SK-N-SH (cell line): Measurements from ENCODE around the gene LRRC8C. TPM values are rescaled to one million over a fixed set of nuclear protein-coding genes. Genes with fewer than 3 reads are reported as not detected.

ENCODE experiments used
- CTCF ChIA-PET: fragments of 300-600, 350-600 bp; formaldehyde crosslinking; extraction: SDS; loops from one replicate; lab custom pipeline; 2021; lab: Yijun Ruan, JAX
- POLR2A ChIA-PET: fragments of 350-600 bp; sonication (Branson Sonifier 250); formaldehyde crosslinking; extraction: SDS; loops from one replicate; lab custom pipeline; 2020; ENCODE audit warnings: antibody characterized with exemption, inconsistent platforms; lab: Yijun Ruan, JAX
- DNase-seq: peaks from one replicate; pipeline ENCODE4 v3.0.0; 2012
- H2AFZ ChIP-seq: fragments of 200-600 bp; sonication (generic); 2 replicates; pipeline ENCODE4 v1.8.1; 2016; ENCODE audit warnings: antibody characterized with exemption, mild to moderate bottlenecking, low read depth
- H3F3A ChIP-seq: fragments of 200-600 bp; sonication (generic); replicated peaks from 2 replicates; pipeline ENCODE3; 2016; ENCODE audit warnings: antibody characterized with exemption, mild to moderate bottlenecking; ENCODE audit not compliant: insufficient read depth
- H3K27ac ChIP-seq, 2 experiments: fragments of 200-500 bp in 1 of 2; fragments of 200-600 bp in 1 of 2; sonication (Bioruptor generic) in 1 of 2; sonication (generic), shearing (Covaris generic) in 1 of 2; 2 replicates each; pipeline versions ENCODE4 v1.5.1 to v1.6.1; 2014 to 2016; ENCODE audit warnings: low read depth in 2 of 2, inconsistent platforms in 1 of 2, low read length in 1 of 2, mild to moderate bottlenecking in 1 of 2, mixed read lengths in 1 of 2
- H3K27me3 ChIP-seq: fragments of 200-600 bp; sonication (generic), shearing (Covaris generic); 2 replicates; pipeline ENCODE4 v1.6.1; 2016; ENCODE audit warnings: mixed run types; ENCODE audit not compliant: insufficient read depth
- H3K36me3 ChIP-seq, 2 experiments: fragments of 200-500 bp in 1 of 2; fragments of 200-600 bp in 1 of 2; sonication (Bioruptor generic) in 1 of 2; sonication (generic) in 1 of 2; replicated peaks in 1 of 2; 2 replicates each; pipeline versions ENCODE3 to v1.5.1; 2014 to 2016; ENCODE audit warnings: low read length in 1 of 2, mild to moderate bottlenecking in 1 of 2; ENCODE audit not compliant: insufficient read depth in 2 of 2, control insufficient read depth in 1 of 2
- H3K4me1 ChIP-seq, 2 experiments: fragments of 200-500 bp in 1 of 2; fragments of 200-600 bp in 1 of 2; sonication (Bioruptor generic) in 1 of 2; sonication (generic), shearing (Covaris generic) in 1 of 2; 2 replicates each; pipeline versions ENCODE4 v1.5.1 to v1.6.1; 2014 to 2016; ENCODE audit warnings: low read depth in 1 of 2, low read length in 1 of 2, mixed run types in 1 of 2; ENCODE audit not compliant: insufficient read depth in 2 of 2, control insufficient read depth in 1 of 2
- H3K4me2 ChIP-seq: fragments of 200-600 bp; sonication (generic), shearing (Covaris generic); 2 replicates; pipeline ENCODE4 v1.6.1; 2017; ENCODE audit warnings: mixed run types
- H3K4me3 ChIP-seq, 2 experiments: fragments of 200-500 bp in 1 of 2; fragments of 200-600 bp in 1 of 2; sonication (Bioruptor generic) in 1 of 2; sonication (generic), shearing (Covaris generic) in 1 of 2; 2 replicates each; pipeline versions ENCODE4 v1.5.1 to v1.8.1; 2014 to 2016; ENCODE audit warnings: low read depth in 2 of 2, inconsistent platforms in 1 of 2, low read length in 1 of 2, mild to moderate bottlenecking in 1 of 2, mixed read lengths in 1 of 2, moderate library complexity in 1 of 2
- H3K79me2 ChIP-seq: fragments of 200-600 bp; sonication (generic); 2 replicates; pipeline ENCODE4 v1.8.1; 2017; ENCODE audit warnings: mild to moderate bottlenecking; ENCODE audit not compliant: insufficient read depth
- H3K9ac ChIP-seq: fragments of 200-600 bp; sonication (generic); 2 replicates; pipeline ENCODE4 v1.6.1; 2017; ENCODE audit warnings: mixed run types
- H3K9me2 ChIP-seq: fragments of 200-600 bp; sonication (generic); 2 replicates; pipeline ENCODE4 v1.6.1; 2017; ENCODE audit warnings: mixed run types
- H3K9me3 ChIP-seq: fragments of 200-600 bp; sonication (generic); 2 replicates; pipeline ENCODE4 v1.6.1; 2017; ENCODE audit warnings: mixed run types, mild to moderate bottlenecking, moderate library complexity
- H4K20me1 ChIP-seq: fragments of 200-600 bp; sonication (generic); 2 replicates; pipeline ENCODE4 v1.6.1; 2017; ENCODE audit warnings: mild to moderate bottlenecking, mixed run types; ENCODE audit not compliant: insufficient read depth
- EP300 ChIP-seq, 2 experiments: IDR thresholded peaks; 2 replicates each; pipeline versions ENCODE4 v1.4.0 to v1.6.1; 2012; ENCODE audit warnings: borderline replicate concordance in 1 of 2, low read depth in 1 of 2, low read length in 1 of 2
- EZH2phosphoT487 ChIP-seq: fragments of 200-600 bp; sonication (generic); IDR thresholded peaks from 2 replicates; pipeline ENCODE4 v1.6.1; 2017; ENCODE audit warnings: low read depth, mixed run types, mild to moderate bottlenecking, antibody characterized with exemption, moderate library complexity, borderline replicate concordance
- FOSL2 ChIP-seq: IDR thresholded peaks from 2 replicates; pipeline ENCODE4 v1.4.0; 2012; ENCODE audit warnings: low read depth, mild to moderate bottlenecking, moderate library complexity, borderline replicate concordance
- FOXJ3 ChIP-seq: sonication (generic); formaldehyde crosslinking; IDR thresholded peaks from 2 replicates; pipeline ENCODE4 v1.5.1; 2020; ENCODE audit warnings: mild to moderate bottlenecking, missing genetic modification reagents
- FOXM1 ChIP-seq: IDR thresholded peaks from 2 replicates; pipeline ENCODE4 v1.4.0; 2012; ENCODE audit warnings: low read depth, mild to moderate bottlenecking
- GABPA ChIP-seq: IDR thresholded peaks from 2 replicates; pipeline ENCODE4 v1.4.0; 2012; ENCODE audit warnings: low read depth, mild to moderate bottlenecking
- JUND ChIP-seq: IDR thresholded peaks from 2 replicates; pipeline ENCODE4 v1.4.0; 2012
- MEF2A ChIP-seq: IDR thresholded peaks from 2 replicates; pipeline ENCODE4 v1.4.0; 2012; ENCODE audit warnings: low read depth, borderline replicate concordance
- MXI1 ChIP-seq: IDR thresholded peaks from 2 replicates; pipeline ENCODE4 v1.6.1; 2012; ENCODE audit warnings: mild to moderate bottlenecking, low read depth, low read length, improper control_type of control experiment
- NFIC ChIP-seq: IDR thresholded peaks from 2 replicates; pipeline ENCODE4 v1.4.0; 2012; ENCODE audit warnings: borderline replicate concordance
- POLR2AphosphoS5 ChIP-seq: IDR thresholded peaks from 2 replicates; pipeline ENCODE4 v1.6.1; 2012; ENCODE audit warnings: low read depth, low read length
- RAD21 ChIP-seq: IDR thresholded peaks from 2 replicates; pipeline ENCODE4 v1.6.1; 2012; ENCODE audit warnings: mild to moderate bottlenecking, low read length
- RCOR1 ChIP-seq: fragments of 150-350 bp; IDR thresholded peaks from 2 replicates; pipeline ENCODE4 v1.6.1; 2017; ENCODE audit warnings: antibody characterized with exemption, low read length
- RFX5 ChIP-seq: IDR thresholded peaks from 2 replicates; pipeline ENCODE4 v1.6.1; 2012; ENCODE audit warnings: mild to moderate bottlenecking, improper control_type of control experiment, low read length
- RXRA ChIP-seq: IDR thresholded peaks from 2 replicates; pipeline ENCODE4 v1.4.0; 2012; ENCODE audit warnings: low read depth, mild to moderate bottlenecking, borderline replicate concordance
- SIN3A ChIP-seq: IDR thresholded peaks from 2 replicates; pipeline ENCODE4 v1.6.1; 2012; ENCODE audit warnings: low read depth, mild to moderate bottlenecking, low read length, moderate library complexity, borderline replicate concordance
- SMC3 ChIP-seq: IDR thresholded peaks from 2 replicates; pipeline ENCODE4 v1.6.1; 2012; ENCODE audit warnings: low read depth, low read length, improper control_type of control experiment
- YY1 ChIP-seq: IDR thresholded peaks from 2 replicates; pipeline ENCODE4 v1.4.0; 2012; ENCODE audit warnings: low read depth, mild to moderate bottlenecking
- WGBS: methylation state at CpG from one replicate; pipeline ENCODE4 v1.1.6; 2017; ENCODE audit warnings: low lambda C conversion rate; 5-methylcytosine and 5-hydroxymethylcytosine counted together
- polyA plus RNA-seq, 3 experiments: library from polyadenylated mRNA; depleted of rRNA; stranded (reverse); fragments of >200 nt; gene quantifications; 2 replicates each; pipeline ENCODE4 v1.2.3, GENCODE V29; 2012

Gene LRRC8C
- polyA plus RNA-seq, 1 of the 3 experiments (the other 2 are of a cell fraction) = 4.2 TPM

DNA sequence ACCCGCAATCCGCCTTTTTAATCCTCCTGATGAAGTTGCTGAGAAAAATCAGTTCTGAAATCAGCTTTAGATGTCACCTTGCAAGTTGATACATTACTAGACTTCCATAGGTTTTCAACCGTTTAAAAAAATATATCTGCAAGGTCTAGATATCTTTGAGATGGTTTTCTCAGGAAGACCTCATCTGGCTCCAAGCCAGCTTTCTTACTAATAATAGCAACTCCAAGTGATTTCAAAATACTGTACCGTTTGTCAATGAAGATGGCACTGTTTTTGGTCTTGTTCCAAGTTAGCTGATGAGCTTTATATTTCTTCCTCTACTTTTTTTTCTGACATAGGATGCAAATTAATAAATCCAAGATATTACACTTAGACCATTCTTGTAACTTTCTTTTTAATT, 40.3 kb downstream of the LRRC8C start:
- TF ChIP-seq MXI1 (no peak), YY1 (no peak), MEF2A (no peak), EP300 (IDR thresholded peaks at IDR 0.05; ENCODE audit: borderline replicate concordance in 1 of 2, low read depth in 1 of 2, low read length in 1 of 2) (no peak), SMC3 (no peak)
- TF ChIP-seq, all 33 proteins: peak for 0
- POLR2A ChIA-PET = no interaction called here

DNA sequence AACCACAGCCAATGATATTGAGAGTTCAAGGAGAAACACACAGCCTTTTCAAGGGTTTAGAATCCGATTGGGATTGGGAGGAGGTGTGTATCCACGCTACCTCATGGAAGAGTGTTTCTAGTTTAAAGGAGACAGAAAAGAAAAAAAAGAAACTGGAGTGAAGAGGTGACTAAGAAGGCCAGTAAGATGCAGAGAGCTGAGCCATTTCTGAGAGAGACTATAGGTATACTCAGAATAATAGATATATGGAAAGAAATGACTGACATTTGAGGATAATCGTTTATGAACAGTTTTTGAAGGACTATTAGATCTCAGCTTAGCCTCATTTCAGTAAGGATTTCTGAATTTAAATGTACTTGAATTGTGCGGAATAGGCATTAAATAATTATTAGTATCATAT, 42.8 kb downstream of the LRRC8C start:
- Histone ChIP-seq H3K9ac (no peak overlapping the region), H3K27ac (no peak overlapping the region), H3K36me3 (peaks cover 0 to 3% of the 10 kb centered on the region in 2 experiments), H3K9me3 (no peaks in the 10 kb centered on the region), H3K4me3 (no peak overlapping the region), H4K20me1 (no peaks in the 10 kb centered on the region), H3K9me2 (no peaks in the 10 kb centered on the region), H3K4me1 (no peaks in the 10 kb centered on the region), H3K4me2 (no peak overlapping the region), H3K27me3 (no peaks in the 10 kb centered on the region), H3K79me2 (peaks cover 47% of the 10 kb centered on the region), H2AFZ (no peak overlapping the region), H3F3A (no peaks in the 10 kb centered on the region)
- CTCF ChIA-PET = interaction anchor here (1.0 to 1.3 kb wide), 2 partner anchors 18 to 26 kb away, joined by 4 read pairs; no protein-coding TSS in a partner anchor
- POLR2A ChIA-PET = no interaction called here
- WGBS = 96% methylated on average over 4 of the region's 4 CpGs
- TF ChIP-seq RCOR1 (no peak), FOSL2 (no peak), GABPA (no peak), SIN3A (no peak), FOXJ3 (CRISPR knock-in tag) (no peak), RFX5 (no peak)
- no peak for DNase-seq

More for the DNA sequence above, 40.3 kb downstream of the LRRC8C start:
- Histone ChIP-seq H3K79me2 (peaks cover 51% of the 10 kb centered on the region), H3K4me1 (peaks cover under 1 to 5% of the 10 kb centered on the region in 2 experiments; a peak in 2 of 4 replicates), H3K27ac (no peak overlapping the region), H3K27me3 (no peaks in the 10 kb centered on the region), H3K4me3 (no peak overlapping the region), H3K4me2 (no peak overlapping the region), H3K9ac (no peak overlapping the region), H3F3A (no peaks in the 10 kb centered on the region), H3K36me3 (peaks cover 0 to 3% of the 10 kb centered on the region in 2 experiments), H3K9me3 (no peaks in the 10 kb centered on the region), H2AFZ (no peak overlapping the region), H4K20me1 (no peaks in the 10 kb centered on the region), H3K9me2 (no peaks in the 10 kb centered on the region)
- no peak for DNase-seq
- WGBS = 81% methylated on average over 4 of the region's 4 CpGs
- CTCF ChIA-PET = interaction anchor here (1.9 kb wide), 1 partner anchor 89 kb away, joined by 7 read pairs; no protein-coding TSS in a partner anchor

DNA sequence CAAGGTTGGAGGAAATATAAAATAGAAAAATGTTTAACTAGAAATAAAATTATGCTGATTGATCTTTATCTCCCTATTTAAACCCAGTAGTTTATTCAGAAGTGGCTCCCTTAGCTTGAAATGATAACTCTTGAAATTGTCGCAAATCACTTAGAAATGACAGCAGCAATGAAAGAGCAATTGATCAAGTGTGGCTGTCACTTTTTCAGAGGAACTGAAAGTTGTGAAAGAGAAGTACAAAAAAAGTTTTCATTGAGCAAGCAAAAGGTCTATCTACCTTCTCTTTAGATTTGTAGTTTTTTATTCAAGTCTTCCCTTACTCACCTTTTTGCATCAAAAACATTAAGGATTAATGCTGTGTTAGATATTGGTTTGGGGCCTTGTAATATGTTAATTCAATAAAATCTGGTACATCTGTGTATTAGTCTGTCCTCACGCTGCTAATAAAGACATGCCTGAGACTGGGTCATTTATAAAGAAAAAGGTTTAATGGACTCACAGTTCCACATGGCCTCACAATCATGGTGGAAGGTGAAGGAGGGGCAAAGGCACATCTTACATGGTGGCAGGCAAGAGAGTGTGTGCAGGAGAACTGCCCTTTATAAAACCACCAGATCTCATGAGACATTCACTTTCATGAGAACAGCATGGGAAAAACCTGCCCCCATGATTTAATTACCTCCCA, 48.3 kb downstream of the LRRC8C start:
- no peak overlapping the region for H3K9ac ChIP-seq
- H2AFZ ChIP-seq = no peak overlapping the region
- 96% methylated on average over 2 of the region's 2 CpGs for WGBS
- H3K9me2 ChIP-seq = no peaks in the 10 kb centered on the region
- no peak overlapping the region for H3K27ac ChIP-seq
- no peaks in the 10 kb centered on the region for H3K27me3 ChIP-seq
- ChIA-PET CTCF (no interaction called here), POLR2A (no interaction called here)
- H3K36me3 ChIP-seq = peaks cover 0 to 4% of the 10 kb centered on the region in 2 experiments
- no peak overlapping the region for H3K4me3 ChIP-seq
- H3K4me2 ChIP-seq = no peak overlapping the region
- no peaks in the 10 kb centered on the region for H3F3A ChIP-seq
- H3K79me2 ChIP-seq = peaks cover 17% of the 10 kb centered on the region
- H4K20me1 ChIP-seq = no peaks in the 10 kb centered on the region
- DNase-seq = no peak
- no peak for TF ChIP-seq RAD21
- TF ChIP-seq POLR2AphosphoS5 = no peak
- TF ChIP-seq GABPA = no peak
- TF ChIP-seq FOXM1 = no peak
- no peak for TF ChIP-seq SMC3
- TF ChIP-seq NFIC = no peak
- no peak for TF ChIP-seq RXRA
- no peak for TF ChIP-seq JUND
- no peak for TF ChIP-seq EP300 (IDR thresholded peaks at IDR 0.05; ENCODE audit: borderline replicate concordance in 1 of 2, low read depth in 1 of 2, low read length in 1 of 2)
- no peak for TF ChIP-seq MEF2A
- TF ChIP-seq FOSL2 = no peak
- no peak for TF ChIP-seq EZH2phosphoT487
- H3K4me1 ChIP-seq = no peaks in the 10 kb centered on the region
- H3K9me3 ChIP-seq = no peaks in the 10 kb centered on the region
